ENCODE measurements around the gene NT5C1A.

NT5C1A gene

DNA sequence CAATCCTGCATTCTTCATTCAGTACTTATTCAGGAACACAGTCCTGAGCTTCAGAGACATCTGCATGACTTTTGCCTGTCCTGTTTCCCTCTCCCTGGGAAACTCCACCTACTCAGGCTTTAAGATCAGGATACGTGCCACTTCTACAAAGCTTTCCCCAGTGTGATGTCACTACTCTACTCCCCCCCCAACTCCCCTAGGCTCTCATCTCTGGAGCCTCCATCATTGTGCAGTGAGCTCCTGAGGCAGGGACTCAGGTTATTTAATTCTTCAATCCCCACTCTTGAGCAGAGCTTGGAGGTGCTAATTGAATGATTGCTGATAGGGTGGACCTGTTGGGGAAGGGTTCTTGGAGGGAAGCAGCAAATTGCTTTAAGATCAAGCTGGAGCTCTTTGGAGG lies 1.2 kb downstream of the NT5C1A start:
- Histone ChIP-seq H3K36me3 (ENCODE audit: control insufficient read depth in 2 of 2, insufficient read depth in 1 of 2, low read length in 2 of 2) (no peaks in the 10 kb centered on the region), H3K27ac (ENCODE audit: extremely low read depth, low read depth, low read length) (no peak overlapping the region), H3K4me3 (ENCODE audit: low read depth, low read length) (no peak overlapping the region), H3K9me3 (ENCODE audit: control insufficient read depth, insufficient read depth, low read depth, low read length) (no peaks in the 10 kb centered on the region), H3K4me1 (ENCODE audit: control insufficient read depth, insufficient read depth, low read length) (no peaks in the 10 kb centered on the region; the same call in 1 of the 2 replicates)
- ChIA-PET CTCF (interaction anchor here (0.6 to 10.1 kb wide), 10 partner anchors 10 to 856 kb away, joined by 3 to 181 read pairs (median 5); no protein-coding TSS in a partner anchor), POLR2A (interaction anchor here (2.0 kb wide), 1 partner anchor 11 kb away, joined by 5 read pairs; no protein-coding TSS in a partner anchor)
- TF ChIP-seq ZBTB17 (tag by site-specific recombination; IDR thresholded peaks at IDR 0.05) (peak; percentile 74), ZBTB21 (tag by site-specific recombination; IDR thresholded peaks at IDR 0.05) (peak; percentile 45), ZNF37A (tag by site-specific recombination; IDR thresholded peaks at IDR 0.05) (no peak), ZNF629 (tag by site-specific recombination; IDR thresholded peaks at IDR 0.05) (peak; percentile 27; the same call in 1 of the 2 replicates), TRIM28 (IDR thresholded peaks at IDR 0.05; ENCODE audit: borderline replicate concordance, low read length) (no peak)

DNA sequence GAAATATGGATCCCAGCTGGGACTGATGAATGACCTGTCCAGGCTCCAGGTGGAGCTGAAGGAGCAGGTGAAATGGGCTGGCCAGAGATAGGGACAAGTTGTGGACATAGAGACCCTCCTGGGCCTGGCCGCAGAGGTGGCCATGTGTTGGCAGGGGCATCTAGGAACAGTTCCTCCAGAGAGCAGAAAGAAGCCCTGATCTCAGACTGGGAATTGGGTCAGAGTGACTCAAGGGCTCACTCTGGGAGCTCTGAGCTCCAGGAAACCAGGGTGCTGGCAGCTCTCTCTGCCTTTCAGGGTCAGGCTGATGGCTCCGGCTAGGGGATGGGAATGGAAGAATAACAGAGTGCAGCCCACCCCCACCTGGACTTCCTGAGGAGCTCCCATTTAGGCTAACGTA lies 3.0 kb downstream of the NT5C1A start:
- TF ChIP-seq, protein P1, sequence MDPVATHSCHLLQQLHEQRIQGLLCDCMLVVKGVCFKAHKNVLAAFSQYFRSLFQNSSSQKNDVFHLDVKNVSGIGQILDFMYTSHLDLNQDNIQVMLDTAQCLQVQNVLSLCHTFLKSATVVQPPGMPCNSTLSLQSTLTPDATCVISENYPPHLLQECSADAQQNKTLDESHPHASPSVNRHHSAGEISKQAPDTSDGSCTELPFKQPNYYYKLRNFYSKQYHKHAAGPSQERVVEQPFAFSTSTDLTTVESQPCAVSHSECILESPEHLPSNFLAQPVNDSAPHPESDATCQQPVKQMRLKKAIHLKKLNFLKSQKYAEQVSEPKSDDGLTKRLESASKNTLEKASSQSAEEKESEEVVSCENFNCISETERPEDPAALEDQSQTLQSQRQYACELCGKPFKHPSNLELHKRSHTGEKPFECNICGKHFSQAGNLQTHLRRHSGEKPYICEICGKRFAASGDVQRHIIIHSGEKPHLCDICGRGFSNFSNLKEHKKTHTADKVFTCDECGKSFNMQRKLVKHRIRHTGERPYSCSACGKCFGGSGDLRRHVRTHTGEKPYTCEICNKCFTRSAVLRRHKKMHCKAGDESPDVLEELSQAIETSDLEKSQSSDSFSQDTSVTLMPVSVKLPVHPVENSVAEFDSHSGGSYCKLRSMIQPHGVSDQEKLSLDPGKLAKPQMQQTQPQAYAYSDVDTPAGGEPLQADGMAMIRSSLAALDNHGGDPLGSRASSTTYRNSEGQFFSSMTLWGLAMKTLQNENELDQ (tag by site-specific recombination; IDR thresholded peaks at IDR 0.05; ENCODE audit: low read depth), result no peak
- TF ChIP-seq ZNF792 (tag by site-specific recombination; IDR thresholded peaks at IDR 0.05), result no peak
- TF ChIP-seq ZNF610 (tag by site-specific recombination; IDR thresholded peaks at IDR 0.05; ENCODE audit: borderline replicate concordance), result no peak
- TF ChIP-seq, protein P2, sequence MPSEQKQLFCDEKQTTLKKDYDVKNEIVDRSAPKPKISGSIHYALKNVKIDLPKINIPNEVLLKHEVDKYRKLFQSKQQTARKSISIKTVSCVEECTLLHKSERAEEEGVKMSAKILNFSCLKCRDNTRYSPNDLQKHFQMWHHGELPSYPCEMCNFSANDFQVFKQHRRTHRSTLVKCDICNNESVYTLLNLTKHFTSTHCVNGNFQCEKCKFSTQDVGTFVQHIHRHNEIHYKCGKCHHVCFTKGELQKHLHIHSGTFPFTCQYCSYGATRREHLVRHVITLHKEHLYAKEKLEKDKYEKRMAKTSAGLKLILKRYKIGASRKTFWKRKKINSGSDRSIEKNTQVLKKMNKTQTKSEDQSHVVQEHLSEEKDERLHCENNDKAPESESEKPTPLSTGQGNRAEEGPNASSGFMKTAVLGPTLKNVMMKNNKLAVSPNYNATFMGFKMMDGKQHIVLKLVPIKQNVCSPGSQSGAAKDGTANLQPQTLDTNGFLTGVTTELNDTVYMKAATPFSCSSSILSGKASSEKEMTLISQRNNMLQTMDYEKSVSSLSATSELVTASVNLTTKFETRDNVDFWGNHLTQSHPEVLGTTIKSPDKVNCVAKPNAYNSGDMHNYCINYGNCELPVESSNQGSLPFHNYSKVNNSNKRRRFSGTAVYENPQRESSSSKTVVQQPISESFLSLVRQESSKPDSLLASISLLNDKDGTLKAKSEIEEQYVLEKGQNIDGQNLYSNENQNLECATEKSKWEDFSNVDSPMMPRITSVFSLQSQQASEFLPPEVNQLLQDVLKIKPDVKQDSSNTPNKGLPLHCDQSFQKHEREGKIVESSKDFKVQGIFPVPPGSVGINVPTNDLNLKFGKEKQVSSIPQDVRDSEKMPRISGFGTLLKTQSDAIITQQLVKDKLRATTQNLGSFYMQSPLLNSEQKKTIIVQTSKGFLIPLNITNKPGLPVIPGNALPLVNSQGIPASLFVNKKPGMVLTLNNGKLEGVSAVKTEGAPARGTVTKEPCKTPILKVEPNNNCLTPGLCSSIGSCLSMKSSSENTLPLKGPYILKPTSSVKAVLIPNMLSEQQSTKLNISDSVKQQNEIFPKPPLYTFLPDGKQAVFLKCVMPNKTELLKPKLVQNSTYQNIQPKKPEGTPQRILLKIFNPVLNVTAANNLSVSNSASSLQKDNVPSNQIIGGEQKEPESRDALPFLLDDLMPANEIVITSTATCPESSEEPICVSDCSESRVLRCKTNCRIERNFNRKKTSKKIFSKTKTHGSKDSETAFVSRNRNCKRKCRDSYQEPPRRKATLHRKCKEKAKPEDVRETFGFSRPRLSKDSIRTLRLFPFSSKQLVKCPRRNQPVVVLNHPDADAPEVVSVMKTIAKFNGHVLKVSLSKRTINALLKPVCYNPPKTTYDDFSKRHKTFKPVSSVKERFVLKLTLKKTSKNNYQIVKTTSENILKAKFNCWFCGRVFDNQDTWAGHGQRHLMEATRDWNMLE (tag by site-specific recombination; conservative IDR thresholded peaks at IDR 0.05; ENCODE audit: low read depth), result no peak
- TF ChIP-seq, protein P3, sequence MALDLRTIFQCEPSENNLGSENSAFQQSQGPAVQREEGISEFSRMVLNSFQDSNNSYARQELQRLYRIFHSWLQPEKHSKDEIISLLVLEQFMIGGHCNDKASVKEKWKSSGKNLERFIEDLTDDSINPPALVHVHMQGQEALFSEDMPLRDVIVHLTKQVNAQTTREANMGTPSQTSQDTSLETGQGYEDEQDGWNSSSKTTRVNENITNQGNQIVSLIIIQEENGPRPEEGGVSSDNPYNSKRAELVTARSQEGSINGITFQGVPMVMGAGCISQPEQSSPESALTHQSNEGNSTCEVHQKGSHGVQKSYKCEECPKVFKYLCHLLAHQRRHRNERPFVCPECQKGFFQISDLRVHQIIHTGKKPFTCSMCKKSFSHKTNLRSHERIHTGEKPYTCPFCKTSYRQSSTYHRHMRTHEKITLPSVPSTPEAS (tag by site-specific recombination; IDR thresholded peaks at IDR 0.05), result no peak
- no peak for TF ChIP-seq ZXDB (tag by site-specific recombination; IDR thresholded peaks at IDR 0.05)
- TF ChIP-seq ZNF221 (tag by site-specific recombination; IDR thresholded peaks at IDR 0.05; ENCODE audit: borderline replicate concordance), result no peak
- Histone ChIP-seq H3K4me3 (ENCODE audit: low read depth, low read length) (no peak overlapping the region), H3K27ac (ENCODE audit: extremely low read depth, low read depth, low read length) (no peak overlapping the region), H3K4me1 (ENCODE audit: control insufficient read depth, insufficient read depth, low read length) (no peaks in the 10 kb centered on the region; the same call in 1 of the 2 replicates), H3K9me3 (ENCODE audit: control insufficient read depth, insufficient read depth, low read depth, low read length) (no peaks in the 10 kb centered on the region), H3K36me3 (ENCODE audit: control insufficient read depth in 2 of 2, insufficient read depth in 1 of 2, low read length in 2 of 2) (peaks cover 0 to 4% of the 10 kb centered on the region in 2 experiments; a peak in 1 of 3 replicates)
- POLR2A ChIA-PET, result no interaction called here
- CTCF ChIA-PET, result interaction anchor here (0.6 to 10.1 kb wide), 8 partner anchors 11 to 441 kb away, joined by 3 to 181 read pairs (median 4); partner anchors contain the start of gene HEYL

DNA sequence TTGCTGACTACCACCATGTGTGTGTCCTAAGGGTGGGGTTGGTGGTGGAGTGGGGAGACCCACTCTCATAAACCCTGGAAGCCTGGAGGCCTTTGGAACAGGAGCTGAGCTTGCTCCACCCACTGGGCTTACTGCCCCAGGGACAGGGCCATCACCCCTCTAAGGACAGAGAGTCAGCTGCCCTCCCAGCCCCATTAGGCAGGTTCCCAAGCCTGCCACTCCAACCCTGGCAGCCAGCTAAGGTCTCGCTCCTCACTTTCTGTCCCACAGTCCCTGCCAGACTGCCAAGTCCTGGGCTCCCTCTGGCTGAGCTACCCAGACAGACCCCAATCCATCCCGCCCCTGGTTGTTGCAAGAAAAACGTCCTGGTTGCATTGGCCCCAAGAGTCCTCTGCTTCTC lies 3.8 kb downstream of the NT5C1A start:
- Histone ChIP-seq H3K9me3 (ENCODE audit: control insufficient read depth, insufficient read depth, low read depth, low read length) (no peaks in the 10 kb centered on the region), H3K4me3 (ENCODE audit: low read depth, low read length) (no peak overlapping the region), H3K36me3 (ENCODE audit: control insufficient read depth in 2 of 2, insufficient read depth in 1 of 2, low read length in 2 of 2) (peaks cover 0 to 4% of the 10 kb centered on the region in 2 experiments; a peak in 1 of 3 replicates), H3K27ac (ENCODE audit: extremely low read depth, low read depth, low read length) (no peak overlapping the region), H3K4me1 (ENCODE audit: control insufficient read depth, insufficient read depth, low read length) (no peaks in the 10 kb centered on the region; the same call in 1 of the 2 replicates)
- TF ChIP-seq HOXD13 (CRISPR knock-in tag; IDR thresholded peaks at IDR 0.05; ENCODE audit: borderline replicate concordance), result no peak
- TF ChIP-seq KLF10 (tag by site-specific recombination; IDR thresholded peaks at IDR 0.05), result no peak
- TF ChIP-seq, protein P4, sequence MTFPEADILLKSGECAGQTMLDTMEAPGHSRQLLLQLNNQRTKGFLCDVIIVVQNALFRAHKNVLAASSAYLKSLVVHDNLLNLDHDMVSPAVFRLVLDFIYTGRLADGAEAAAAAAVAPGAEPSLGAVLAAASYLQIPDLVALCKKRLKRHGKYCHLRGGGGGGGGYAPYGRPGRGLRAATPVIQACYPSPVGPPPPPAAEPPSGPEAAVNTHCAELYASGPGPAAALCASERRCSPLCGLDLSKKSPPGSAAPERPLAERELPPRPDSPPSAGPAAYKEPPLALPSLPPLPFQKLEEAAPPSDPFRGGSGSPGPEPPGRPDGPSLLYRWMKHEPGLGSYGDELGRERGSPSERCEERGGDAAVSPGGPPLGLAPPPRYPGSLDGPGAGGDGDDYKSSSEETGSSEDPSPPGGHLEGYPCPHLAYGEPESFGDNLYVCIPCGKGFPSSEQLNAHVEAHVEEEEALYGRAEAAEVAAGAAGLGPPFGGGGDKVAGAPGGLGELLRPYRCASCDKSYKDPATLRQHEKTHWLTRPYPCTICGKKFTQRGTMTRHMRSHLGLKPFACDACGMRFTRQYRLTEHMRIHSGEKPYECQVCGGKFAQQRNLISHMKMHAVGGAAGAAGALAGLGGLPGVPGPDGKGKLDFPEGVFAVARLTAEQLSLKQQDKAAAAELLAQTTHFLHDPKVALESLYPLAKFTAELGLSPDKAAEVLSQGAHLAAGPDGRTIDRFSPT (tag by site-specific recombination; IDR thresholded peaks at IDR 0.05), result no peak
- TF ChIP-seq ZSCAN23 (tag by site-specific recombination; IDR thresholded peaks at IDR 0.05), result no peak
- TF ChIP-seq ZNF677 (tag by site-specific recombination; IDR thresholded peaks at IDR 0.05), result no peak
- no peak for TF ChIP-seq ZIC2 (tag by site-specific recombination; IDR thresholded peaks at IDR 0.05)
- TF ChIP-seq ZNF521 (tag by site-specific recombination; IDR thresholded peaks at IDR 0.05), result no peak
- no peak for TF ChIP-seq ZNF510 (tag by site-specific recombination; IDR thresholded peaks at IDR 0.05; ENCODE audit: insufficient replicate concordance)
- TF ChIP-seq ZNF19 (tag by site-specific recombination; IDR thresholded peaks at IDR 0.05; ENCODE audit: low read depth), result no peak
- POLR2A ChIA-PET, result no interaction called here
- CTCF ChIA-PET, result interaction anchor here (0.6 to 10.1 kb wide), 2 partner anchors 11 to 442 kb away, joined by 3 to 181 read pairs; no protein-coding TSS in a partner anchor

Measured in HEK293 (cell line).